SK-N-SH (cell line): ENCODE data around the gene GDPD5. TPM values are rescaled to one million over a fixed set of nuclear protein-coding genes. Genes with fewer than 3 reads are reported as not detected.

Experiments used
- CTCF ChIA-PET: fragments of 300-600, 350-600 bp; formaldehyde crosslinking; extraction: SDS; loops from one replicate; lab custom pipeline; 2021; lab: Yijun Ruan, JAX
- POLR2A ChIA-PET: fragments of 350-600 bp; sonication (Branson Sonifier 250); formaldehyde crosslinking; extraction: SDS; loops from one replicate; lab custom pipeline; 2020; ENCODE audit warnings: antibody characterized with exemption, inconsistent platforms; lab: Yijun Ruan, JAX
- DNase-seq: peaks from one replicate; pipeline ENCODE4 v3.0.0; 2012
- H2AFZ ChIP-seq: fragments of 200-600 bp; sonication (generic); 2 replicates; pipeline ENCODE4 v1.8.1; 2016; ENCODE audit warnings: antibody characterized with exemption, mild to moderate bottlenecking, low read depth
- H3F3A ChIP-seq: fragments of 200-600 bp; sonication (generic); replicated peaks from 2 replicates; pipeline ENCODE3; 2016; ENCODE audit warnings: antibody characterized with exemption, mild to moderate bottlenecking; ENCODE audit not compliant: insufficient read depth
- H3K27ac ChIP-seq, 2 experiments: fragments of 200-500 bp in 1 of 2; fragments of 200-600 bp in 1 of 2; sonication (Bioruptor generic) in 1 of 2; sonication (generic), shearing (Covaris generic) in 1 of 2; 2 replicates each; pipeline versions ENCODE4 v1.5.1 to v1.6.1; 2014 to 2016; ENCODE audit warnings: low read depth in 2 of 2, inconsistent platforms in 1 of 2, low read length in 1 of 2, mild to moderate bottlenecking in 1 of 2, mixed read lengths in 1 of 2
- H3K27me3 ChIP-seq: fragments of 200-600 bp; sonication (generic), shearing (Covaris generic); 2 replicates; pipeline ENCODE4 v1.6.1; 2016; ENCODE audit warnings: mixed run types; ENCODE audit not compliant: insufficient read depth
- H3K36me3 ChIP-seq, 2 experiments: fragments of 200-500 bp in 1 of 2; fragments of 200-600 bp in 1 of 2; sonication (Bioruptor generic) in 1 of 2; sonication (generic) in 1 of 2; replicated peaks in 1 of 2; 2 replicates each; pipeline versions ENCODE3 to v1.5.1; 2014 to 2016; ENCODE audit warnings: low read length in 1 of 2, mild to moderate bottlenecking in 1 of 2; ENCODE audit not compliant: insufficient read depth in 2 of 2, control insufficient read depth in 1 of 2
- H3K4me1 ChIP-seq, 2 experiments: fragments of 200-500 bp in 1 of 2; fragments of 200-600 bp in 1 of 2; sonication (Bioruptor generic) in 1 of 2; sonication (generic), shearing (Covaris generic) in 1 of 2; 2 replicates each; pipeline versions ENCODE4 v1.5.1 to v1.6.1; 2014 to 2016; ENCODE audit warnings: low read depth in 1 of 2, low read length in 1 of 2, mixed run types in 1 of 2; ENCODE audit not compliant: insufficient read depth in 2 of 2, control insufficient read depth in 1 of 2
- H3K4me2 ChIP-seq: fragments of 200-600 bp; sonication (generic), shearing (Covaris generic); 2 replicates; pipeline ENCODE4 v1.6.1; 2017; ENCODE audit warnings: mixed run types
- H3K4me3 ChIP-seq, 2 experiments: fragments of 200-500 bp in 1 of 2; fragments of 200-600 bp in 1 of 2; sonication (Bioruptor generic) in 1 of 2; sonication (generic), shearing (Covaris generic) in 1 of 2; 2 replicates each; pipeline versions ENCODE4 v1.5.1 to v1.8.1; 2014 to 2016; ENCODE audit warnings: low read depth in 2 of 2, inconsistent platforms in 1 of 2, low read length in 1 of 2, mild to moderate bottlenecking in 1 of 2, mixed read lengths in 1 of 2, moderate library complexity in 1 of 2
- H3K79me2 ChIP-seq: fragments of 200-600 bp; sonication (generic); 2 replicates; pipeline ENCODE4 v1.8.1; 2017; ENCODE audit warnings: mild to moderate bottlenecking; ENCODE audit not compliant: insufficient read depth
- H3K9ac ChIP-seq: fragments of 200-600 bp; sonication (generic); 2 replicates; pipeline ENCODE4 v1.6.1; 2017; ENCODE audit warnings: mixed run types
- H3K9me2 ChIP-seq: fragments of 200-600 bp; sonication (generic); 2 replicates; pipeline ENCODE4 v1.6.1; 2017; ENCODE audit warnings: mixed run types
- H3K9me3 ChIP-seq: fragments of 200-600 bp; sonication (generic); 2 replicates; pipeline ENCODE4 v1.6.1; 2017; ENCODE audit warnings: mixed run types, mild to moderate bottlenecking, moderate library complexity
- H4K20me1 ChIP-seq: fragments of 200-600 bp; sonication (generic); 2 replicates; pipeline ENCODE4 v1.6.1; 2017; ENCODE audit warnings: mild to moderate bottlenecking, mixed run types; ENCODE audit not compliant: insufficient read depth
- CHD2 ChIP-seq: fragments of 150-350 bp; IDR thresholded peaks from 2 replicates; pipeline ENCODE4 v1.6.1; 2018; ENCODE audit warnings: low read length; ENCODE audit not compliant: partially characterized antibody
- ELF1 ChIP-seq: IDR thresholded peaks from 2 replicates; pipeline ENCODE4 v1.4.0; 2012
- EZH2phosphoT487 ChIP-seq: fragments of 200-600 bp; sonication (generic); IDR thresholded peaks from 2 replicates; pipeline ENCODE4 v1.6.1; 2017; ENCODE audit warnings: low read depth, mixed run types, mild to moderate bottlenecking, antibody characterized with exemption, moderate library complexity, borderline replicate concordance
- FOXJ3 ChIP-seq: sonication (generic); formaldehyde crosslinking; IDR thresholded peaks from 2 replicates; pipeline ENCODE4 v1.5.1; 2020; ENCODE audit warnings: mild to moderate bottlenecking, missing genetic modification reagents
- GABPA ChIP-seq: IDR thresholded peaks from 2 replicates; pipeline ENCODE4 v1.4.0; 2012; ENCODE audit warnings: low read depth, mild to moderate bottlenecking
- GATA2 ChIP-seq: sonication (generic); formaldehyde crosslinking; IDR thresholded peaks from 2 replicates; pipeline ENCODE4 v1.5.0; 2020; ENCODE audit warnings: mild to moderate bottlenecking, missing genetic modification reagents
- IRF3 ChIP-seq: fragments of 150-350 bp; IDR thresholded peaks from 2 replicates; pipeline ENCODE4 v1.6.1; 2016; ENCODE audit warnings: mild to moderate bottlenecking, low read depth, low read length
- MAX ChIP-seq: IDR thresholded peaks from 2 replicates; pipeline ENCODE4 v1.4.0; 2012; ENCODE audit warnings: low read depth
- NFIC ChIP-seq: IDR thresholded peaks from 2 replicates; pipeline ENCODE4 v1.4.0; 2012; ENCODE audit warnings: borderline replicate concordance
- RCOR1 ChIP-seq: fragments of 150-350 bp; IDR thresholded peaks from 2 replicates; pipeline ENCODE4 v1.6.1; 2017; ENCODE audit warnings: antibody characterized with exemption, low read length
- RFX5 ChIP-seq: IDR thresholded peaks from 2 replicates; pipeline ENCODE4 v1.6.1; 2012; ENCODE audit warnings: mild to moderate bottlenecking, improper control_type of control experiment, low read length
- SMC3 ChIP-seq: IDR thresholded peaks from 2 replicates; pipeline ENCODE4 v1.6.1; 2012; ENCODE audit warnings: low read depth, low read length, improper control_type of control experiment
- TAF1 ChIP-seq: IDR thresholded peaks from 2 replicates; pipeline ENCODE4 v1.6.1; 2012; ENCODE audit warnings: low read depth, mild to moderate bottlenecking, low read length, moderate library complexity, borderline replicate concordance
- TCF12 ChIP-seq: IDR thresholded peaks from 2 replicates; pipeline ENCODE4 v1.4.0; 2012
- TEAD4 ChIP-seq: IDR thresholded peaks from 2 replicates; pipeline ENCODE4 v1.4.0; 2012; ENCODE audit warnings: mild to moderate bottlenecking, borderline replicate concordance; ENCODE audit not compliant: insufficient read depth
- YY1 ChIP-seq: IDR thresholded peaks from 2 replicates; pipeline ENCODE4 v1.4.0; 2012; ENCODE audit warnings: low read depth, mild to moderate bottlenecking
- ZBTB33 ChIP-seq: IDR thresholded peaks from 2 replicates; pipeline ENCODE4 v1.4.0; 2012; ENCODE audit warnings: low read depth, borderline replicate concordance
- whole genome bisulfite sequencing: methylation state at CpG from one replicate; pipeline ENCODE4 v1.1.6; 2017; ENCODE audit warnings: low lambda C conversion rate; 5-methylcytosine and 5-hydroxymethylcytosine counted together
- polyA plus RNA-seq, 3 experiments: library from polyadenylated mRNA; depleted of rRNA; stranded (reverse); fragments of >200 nt; gene quantifications; 2 replicates each; pipeline ENCODE4 v1.2.3, GENCODE V29; 2012
- TF ChIP-seq, protein P1 (sequence below): fragments of 200-600 bp; sonication (generic); IDR thresholded peaks from 2 replicates; pipeline ENCODE4 v1.6.1; 2017; ENCODE audit warnings: antibody characterized with exemption, mild to moderate bottlenecking, moderate library complexity
- TF ChIP-seq, protein P2 (sequence below): IDR thresholded peaks from 2 replicates; pipeline ENCODE4; 2012

The GDPD5 gene
- polyA plus RNA-seq, 1 of the 3 experiments (the other 2 are of a cell fraction): 2.2 TPM

- TF ChIP-seq IRF3 (no peak), ELF1 (no peak), YY1 (no peak), FOXJ3 (CRISPR knock-in tag) (no peak)
- TF ChIP-seq, all 33 proteins: peak for 0
These were observed 53.5 kb downstream of the GDPD5 start (continued) for GRCh38 chr11:75472081-75472732.

GRCh38 chr11:75471176-75471973 is 54.4 kb downstream of the GDPD5 start:
- Histone ChIP-seq H4K20me1 (no peaks in the 10 kb centered on the region), H3K4me1 (peaks cover 14 to 56% of the 10 kb centered on the region in 2 experiments), H3F3A (peaks cover 2% of the 10 kb centered on the region), H3K27me3 (no peaks in the 10 kb centered on the region), H3K9me2 (no peaks in the 10 kb centered on the region), H3K9ac (no peak overlapping the region), H3K79me2 (no peaks in the 10 kb centered on the region), H3K27ac (peak overlapping the region in 1 of 2 experiments; percentile 16; a peak in 1 of 4 replicates), H2AFZ (no peak overlapping the region), H3K9me3 (no peaks in the 10 kb centered on the region), H3K36me3 (no peaks in the 10 kb centered on the region), H3K4me3 (no peak overlapping the region), H3K4me2 (no peak overlapping the region)
- CTCF ChIA-PET: interaction anchor here (0.6 to 2.5 kb wide), 14 partner anchors 9 to 83 kb away, joined by 3 to 11 read pairs (median 3); no protein-coding TSS in a partner anchor
- WGBS: 90% methylated on average over 5 of the region's 7 CpGs
- DNase-seq: peak; percentile 64
- POLR2A ChIA-PET: interaction anchor here (0.6 kb wide), 1 partner anchor 190 kb away, joined by 3 read pairs; no protein-coding TSS in a partner anchor
- TF ChIP-seq GABPA: no peak
- no peak for TF ChIP-seq RFX5
- TF ChIP-seq GATA2 (CRISPR knock-in tag): no peak
- TF ChIP-seq, protein P1, sequence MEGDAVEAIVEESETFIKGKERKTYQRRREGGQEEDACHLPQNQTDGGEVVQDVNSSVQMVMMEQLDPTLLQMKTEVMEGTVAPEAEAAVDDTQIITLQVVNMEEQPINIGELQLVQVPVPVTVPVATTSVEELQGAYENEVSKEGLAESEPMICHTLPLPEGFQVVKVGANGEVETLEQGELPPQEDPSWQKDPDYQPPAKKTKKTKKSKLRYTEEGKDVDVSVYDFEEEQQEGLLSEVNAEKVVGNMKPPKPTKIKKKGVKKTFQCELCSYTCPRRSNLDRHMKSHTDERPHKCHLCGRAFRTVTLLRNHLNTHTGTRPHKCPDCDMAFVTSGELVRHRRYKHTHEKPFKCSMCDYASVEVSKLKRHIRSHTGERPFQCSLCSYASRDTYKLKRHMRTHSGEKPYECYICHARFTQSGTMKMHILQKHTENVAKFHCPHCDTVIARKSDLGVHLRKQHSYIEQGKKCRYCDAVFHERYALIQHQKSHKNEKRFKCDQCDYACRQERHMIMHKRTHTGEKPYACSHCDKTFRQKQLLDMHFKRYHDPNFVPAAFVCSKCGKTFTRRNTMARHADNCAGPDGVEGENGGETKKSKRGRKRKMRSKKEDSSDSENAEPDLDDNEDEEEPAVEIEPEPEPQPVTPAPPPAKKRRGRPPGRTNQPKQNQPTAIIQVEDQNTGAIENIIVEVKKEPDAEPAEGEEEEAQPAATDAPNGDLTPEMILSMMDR: no peak
- no peak for TF ChIP-seq RCOR1
- no peak for TF ChIP-seq TAF1
- no peak for TF ChIP-seq TEAD4
- no peak for TF ChIP-seq MAX
- no peak for TF ChIP-seq SMC3
- no peak for TF ChIP-seq CHD2
- no peak for TF ChIP-seq EZH2phosphoT487
- TF ChIP-seq YY1: no peak
- TF ChIP-seq FOXJ3 (CRISPR knock-in tag): no peak
- no peak for TF ChIP-seq ZBTB33
- TF ChIP-seq, protein P2, sequence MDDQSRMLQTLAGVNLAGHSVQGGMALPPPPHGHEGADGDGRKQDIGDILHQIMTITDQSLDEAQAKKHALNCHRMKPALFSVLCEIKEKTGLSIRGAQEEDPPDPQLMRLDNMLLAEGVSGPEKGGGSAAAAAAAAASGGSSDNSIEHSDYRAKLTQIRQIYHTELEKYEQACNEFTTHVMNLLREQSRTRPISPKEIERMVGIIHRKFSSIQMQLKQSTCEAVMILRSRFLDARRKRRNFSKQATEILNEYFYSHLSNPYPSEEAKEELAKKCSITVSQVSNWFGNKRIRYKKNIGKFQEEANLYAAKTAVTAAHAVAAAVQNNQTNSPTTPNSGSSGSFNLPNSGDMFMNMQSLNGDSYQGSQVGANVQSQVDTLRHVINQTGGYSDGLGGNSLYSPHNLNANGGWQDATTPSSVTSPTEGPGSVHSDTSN: no peak
- TF ChIP-seq NFIC: no peak
- TF ChIP-seq TCF12: no peak
